H1 (cell line): ENCODE data around the gene SLC22A23. TPM values are rescaled to one million over a fixed set of nuclear protein-coding genes. Genes with fewer than 3 reads are reported as not detected.

ENCODE experiments used
- CTCF ChIA-PET: fragments of 300-600 bp; sonication (Branson Sonifier 250); formaldehyde crosslinking; loops from one replicate; lab custom pipeline; 2021; ENCODE audit not compliant: partially characterized antibody; lab: Charles Lee
- POLR2A ChIA-PET: fragments of 300-600 bp; sonication (Branson Sonifier 250); formaldehyde crosslinking; loops from one replicate; lab custom pipeline; 2021; ENCODE audit warnings: inconsistent platforms; ENCODE audit not compliant: partially characterized antibody; lab: Charles Lee
- DNase-seq, 2 experiments: peaks; one replicate each; pipeline versions ENCODE4 v3.0.0 to v3.0.0-alpha.2; 2010 to 2022; ENCODE audit warnings: low spot score in 2 of 2, low read depth in 1 of 2, mixed read lengths in 1 of 2
- FAIRE-seq: peaks from 2 replicates; lab custom pipeline; 2011; peaks lifted over from hg19 to GRCh38; lab: Jason Lieb, UNC
- H2AFZ ChIP-seq: 2 replicates; pipeline ENCODE4 v1.8.1; 2012; ENCODE audit warnings: low read length, inconsistent platforms
- H2AK5ac ChIP-seq: 2 replicates; pipeline ENCODE4 v1.6.1; 2013; ENCODE audit warnings: low read depth, low read length
- H2BK120ac ChIP-seq: replicated peaks from 2 replicates; pipeline ENCODE3; 2013; ENCODE audit warnings: low read depth, low read length, inconsistent platforms
- H2BK12ac ChIP-seq: 2 replicates; pipeline ENCODE4 v1.6.1; 2013; ENCODE audit warnings: low read depth, low read length
- H2BK15ac ChIP-seq: 2 replicates; pipeline ENCODE4 v1.6.1; 2013; ENCODE audit warnings: low read length
- H2BK20ac ChIP-seq: 2 replicates; pipeline ENCODE4 v1.6.1; 2013; ENCODE audit warnings: low read length
- H2BK5ac ChIP-seq: 2 replicates; pipeline ENCODE4 v1.6.1; 2013; ENCODE audit warnings: low read depth, low read length
- H3K14ac ChIP-seq: 2 replicates; pipeline ENCODE4 v1.6.1; 2013; ENCODE audit warnings: inconsistent platforms; ENCODE audit not compliant: insufficient read length
- H3K18ac ChIP-seq: 2 replicates; pipeline ENCODE4 v1.6.1; 2013; ENCODE audit warnings: low read length; ENCODE audit errors: extremely low read depth
- H3K23ac ChIP-seq: 2 replicates; pipeline ENCODE4 v1.6.1; 2013; ENCODE audit warnings: inconsistent platforms; ENCODE audit not compliant: insufficient read length
- H3K23me2 ChIP-seq: 2 replicates; pipeline ENCODE4 v1.6.1; 2013; ENCODE audit warnings: low read depth, low read length
- H3K27ac ChIP-seq: 2 replicates; pipeline ENCODE4 v1.6.1; 2011; ENCODE audit warnings: low read depth, low read length, inconsistent platforms
- H3K27me3 ChIP-seq, 4 experiments: replicated peaks in 1 of 4; 1 replicate in 1 of 4; 2 replicates in 3 of 4; pipeline versions ENCODE4 v1.6.1 to v1.8.1; 2011 to 2013; ENCODE audit warnings: low read length in 3 of 4, mild to moderate bottlenecking in 3 of 4, inconsistent platforms in 2 of 4, mixed read lengths in 2 of 4, moderate library complexity in 1 of 4; ENCODE audit not compliant: control insufficient read depth in 3 of 4, insufficient read depth in 3 of 4; ENCODE audit errors: extremely low read depth in 1 of 4
- H3K36me3 ChIP-seq, 4 experiments: 2 replicates each; pipeline versions ENCODE4 v1.6.1 to v1.8.1; 2011 to 2013; ENCODE audit warnings: mild to moderate bottlenecking in 4 of 4, low read length in 3 of 4, moderate library complexity in 2 of 4, control low read depth in 1 of 4, inconsistent platforms in 1 of 4; ENCODE audit not compliant: insufficient read depth in 4 of 4, control insufficient read depth in 2 of 4
- H3K4ac ChIP-seq: replicated peaks from 2 replicates; pipeline ENCODE3; 2013; ENCODE audit warnings: low read length, low read depth, mixed read lengths, inconsistent platforms; ENCODE audit not compliant: insufficient read length
- H3K4me1 ChIP-seq, 4 experiments: replicated peaks in 1 of 4; 1 replicate in 1 of 4; 2 replicates in 3 of 4; pipeline versions ENCODE4 v1.6.1 to v1.8.1; 2011 to 2013; ENCODE audit warnings: low read length in 3 of 4, inconsistent platforms in 2 of 4, mixed read lengths in 1 of 4; ENCODE audit not compliant: insufficient read depth in 4 of 4, control insufficient read depth in 3 of 4
- H3K4me2 ChIP-seq, 2 experiments: 2 replicates each; pipeline versions ENCODE4 v1.6.1 to v1.8.1; 2011 to 2013; ENCODE audit warnings: low read depth in 2 of 2, low read length in 2 of 2, control low read depth in 1 of 2, inconsistent platforms in 1 of 2, mild to moderate bottlenecking in 1 of 2; ENCODE audit not compliant: insufficient read depth in 1 of 2
- H3K4me3 ChIP-seq, 4 experiments: fragments of 200-600, 300-600 bp in 1 of 4; sonication (generic), shearing (Covaris generic), sonication (Bioruptor Twin) in 1 of 4; 2 replicates each; pipeline versions ENCODE4 v1.5.1 to v1.8.1; 2011 to 2016; ENCODE audit warnings: low read length in 4 of 4, low read depth in 3 of 4, control low read depth in 2 of 4, inconsistent platforms in 2 of 4, mild to moderate bottlenecking in 2 of 4, mixed read lengths in 1 of 4, moderate library complexity in 1 of 4; ENCODE audit not compliant: insufficient read depth in 2 of 4; ENCODE audit errors: extremely low read depth in 1 of 4
- H3K56ac ChIP-seq: replicated peaks from 2 replicates; pipeline ENCODE3; 2013; ENCODE audit warnings: low read depth, mild to moderate bottlenecking, mixed read lengths, low read length, inconsistent platforms; ENCODE audit not compliant: insufficient read length
- H3K79me1 ChIP-seq: 2 replicates; pipeline ENCODE4 v1.6.1; 2013; ENCODE audit warnings: low read depth, low read length, control low read depth
- H3K79me2 ChIP-seq, 2 experiments: 2 replicates each; pipeline versions ENCODE4 v1.6.1 to v1.8.1; 2012 to 2013; ENCODE audit warnings: low read length in 2 of 2, mild to moderate bottlenecking in 2 of 2, inconsistent platforms in 1 of 2; ENCODE audit not compliant: insufficient read depth in 2 of 2, control insufficient read depth in 1 of 2
- H3K9ac ChIP-seq, 4 experiments: replicated peaks in 1 of 4; 1 replicate in 1 of 4; 2 replicates in 3 of 4; pipeline versions ENCODE4 v1.6.1 to v1.8.1; 2011 to 2013; ENCODE audit warnings: low read depth in 3 of 4, low read length in 3 of 4, control low read depth in 2 of 4, mild to moderate bottlenecking in 2 of 4, moderate library complexity in 2 of 4, inconsistent platforms in 1 of 4; ENCODE audit errors: extremely low read depth in 1 of 4
- H3K9me3 ChIP-seq, 2 experiments: 2 replicates each; pipeline versions ENCODE4 v1.6.1 to v1.8.1; 2012 to 2013; ENCODE audit warnings: mild to moderate bottlenecking in 2 of 2, moderate library complexity in 2 of 2, control low read depth in 1 of 2, inconsistent platforms in 1 of 2, low read depth in 1 of 2, low read length in 1 of 2, mixed read lengths in 1 of 2; ENCODE audit not compliant: insufficient read depth in 2 of 2
- H4K20me1 ChIP-seq, 2 experiments: replicated peaks in 1 of 2; 2 replicates each; pipeline versions ENCODE3 to v1.8.1; 2011 to 2013; ENCODE audit warnings: inconsistent platforms in 2 of 2, low read length in 2 of 2, mild to moderate bottlenecking in 1 of 2; ENCODE audit not compliant: insufficient read depth in 2 of 2, control insufficient read depth in 1 of 2
- H4K5ac ChIP-seq: 2 replicates; pipeline ENCODE4 v1.6.1; 2013; ENCODE audit warnings: low read length, low read depth, mixed read lengths, inconsistent platforms; ENCODE audit not compliant: insufficient read length
- H4K8ac ChIP-seq: 2 replicates; pipeline ENCODE4 v1.8.0; 2013; ENCODE audit warnings: mild to moderate bottlenecking, moderate library complexity, low read length, inconsistent platforms; ENCODE audit not compliant: insufficient read depth; ENCODE audit errors: extremely low read depth
- H4K91ac ChIP-seq: replicated peaks from 2 replicates; pipeline ENCODE3; 2013; ENCODE audit warnings: low read length, mixed read lengths, inconsistent platforms; ENCODE audit not compliant: insufficient read length
- CTCF ChIP-seq, 3 experiments: IDR thresholded peaks; 1 replicate in 2 of 3; 2 replicates in 1 of 3; pipeline versions ENCODE4 v1.5.1 to v1.6.1; 2011; ENCODE audit warnings: low read length in 3 of 3, mild to moderate bottlenecking in 3 of 3, inconsistent platforms in 2 of 3, low read depth in 1 of 3, moderate library complexity in 1 of 3; ENCODE audit not compliant: insufficient read depth in 1 of 3; ENCODE audit errors: control extremely low read depth in 1 of 3
- KDM1A ChIP-seq: fragments of 200-600, 300-600 bp; sonication (generic); IDR thresholded peaks from 2 replicates; pipeline ENCODE4 v1.7.1; 2016; ENCODE audit warnings: mild to moderate bottlenecking, low read length, borderline replicate concordance
- POLR2AphosphoS5 ChIP-seq: IDR thresholded peaks from 2 replicates; pipeline ENCODE4 v1.6.1; 2011; ENCODE audit warnings: low read depth, low read length
- RAD21 ChIP-seq, 2 experiments: IDR thresholded peaks in 1 of 2; conservative IDR thresholded peaks in 1 of 2; 2 replicates each; pipeline ENCODE4 v1.6.1; 2011; ENCODE audit warnings: low read depth in 2 of 2, low read length in 2 of 2, improper control_type of control experiment in 1 of 2, inconsistent platforms in 1 of 2, mild to moderate bottlenecking in 1 of 2, moderate library complexity in 1 of 2
- SIRT6 ChIP-seq: IDR thresholded peaks from one replicate; pipeline ENCODE4 v1.7.1; 2012; ENCODE audit warnings: low read length, inconsistent platforms
- WGBS, 2 experiments: shearing (Covaris generic) in 1 of 2; methylation state at CpG; one replicate each; pipeline versions ENCODE4 v1.1.6 to v1.1.7; 2013 to 2015; ENCODE audit warnings: low lambda C conversion rate in 2 of 2, mixed read lengths in 2 of 2, inconsistent platforms in 1 of 2, low coverage in 1 of 2, missing lambda C conversion rate in 1 of 2; ENCODE audit not compliant: insufficient replicate concordance in 2 of 2, insufficient coverage in 1 of 2, insufficient read length in 1 of 2; ENCODE audit errors: extremely low coverage in 1 of 2, missing lambda C conversion rate in 1 of 2; 5-methylcytosine and 5-hydroxymethylcytosine counted together
- polyA plus RNA-seq, 7 experiments: library from polyadenylated mRNA; depleted of rRNA in 3 of 7; stranded (reverse) in 5 of 7; unstranded in 2 of 7; fragments of >200 nt in 5 of 7; fragments of 200-250 nt in 2 of 7; gene quantifications; 1 replicate in 5 of 7; 2 replicates in 1 of 7; 4 replicates in 1 of 7; pipeline versions ENCODE4 v1.2.1 to v1.2.3, GENCODE V29; 2011 to 2013; ENCODE audit warnings: missing spikeins in 2 of 7, mixed read lengths in 2 of 7
- total RNA-seq: library from RNA; stranded (reverse); fragmentation: NEBNext Ultra II Directional; extraction: Animal tissue kit (Norgen Biotek cat#: 25700); gene quantifications from 2 replicates; pipeline ENCODE4 v1.2.1, GENCODE V29; 2021

SLC22A23 gene
- total and polyA plus RNA-seq, 2 of the 8 experiments (the other 6 are each of a cell fraction or from before 2014, with no cell fraction given): 9.9 to 38.4 TPM

- Histone ChIP-seq H4K8ac (no peak overlapping the region), H3K27ac (no peak overlapping the region), H3K23ac (no peak overlapping the region), H3K23me2 (peaks cover 2% of the 10 kb centered on the region; the same call in 1 of the 2 replicates), H2AK5ac (no peak overlapping the region), H3K9ac (no peak overlapping the region), H2BK20ac (no peak overlapping the region), H3K4ac (no peak overlapping the region), H3K4me1 (peaks cover 2 to 10% (median 6%) of the 10 kb centered on the region in 4 experiments; a peak in 6 of 7 replicates), H3K9me3 (no peaks in the 10 kb centered on the region), H4K20me1 (peaks cover 0 to under 1% of the 10 kb centered on the region in 2 experiments), H3K27me3 (no peaks in the 10 kb centered on the region), H2BK15ac (peak overlapping the region; percentile 81; the same call in 1 of the 2 replicates), H3K4me2 (no peak overlapping the region), H3K56ac (no peak overlapping the region), H3K36me3 (no peaks in the 10 kb centered on the region), H3K79me1 (peaks cover 7% of the 10 kb centered on the region; the same call in 1 of the 2 replicates), H3K79me2 (peaks cover 0 to 37% of the 10 kb centered on the region in 2 experiments; a peak in 2 of 4 replicates), H2BK12ac (no peak overlapping the region), H3K4me3 (no peak overlapping the region), H2BK5ac (no peak overlapping the region), H3K18ac (no peak overlapping the region), H2AFZ (no peak overlapping the region), H4K5ac (no peak overlapping the region), H4K91ac (no peak overlapping the region), H2BK120ac (no peak overlapping the region), H3K14ac (no peak overlapping the region)
- DNase-seq: no peak
- ChIA-PET CTCF (interaction anchor here (0.5 to 2.4 kb wide), 11 partner anchors 10 to 329 kb away, joined by 3 to 8 read pairs (median 4); no protein-coding TSS in a partner anchor), POLR2A (interaction anchor here (1.0 to 1.1 kb wide), 2 partner anchors 28 to 63 kb away, joined by 3 read pairs; no protein-coding TSS in a partner anchor)
- TF ChIP-seq SIRT6 (no peak), POLR2AphosphoS5 (no peak), RAD21 (IDR thresholded peaks at IDR 0.05 in 1 of 2, conservative IDR thresholded peaks at IDR 0.05 in 1 of 2; ENCODE audit: low read depth in 2 of 2, low read length in 2 of 2) (peak; percentile 20; a peak in 2 of 4 replicates), KDM1A (no peak), CTCF (IDR thresholded peaks at IDR 0.05; ENCODE audit: control extremely low read depth in 1 of 3, insufficient read depth in 1 of 3, low read depth in 1 of 3, low read length in 3 of 3) (peak in 2 of 3 experiments; percentile 9 to 10; a peak in 2 of 4 replicates)
- 81% methylated on average over 13 of the region's 13 CpGs; no CpG with 5 or more reads in 1 of the 2 experiments for WGBS, 2 experiments
- FAIRE-seq: no peak
Observed at GRCh38 chr6:3403238-3404173, 53.3 kb downstream of the SLC22A23 start.
